B cell (primary cell): ENCODE measurements around the gene ACBD4. TPM values are rescaled to one million over a fixed set of nuclear protein-coding genes. Genes with fewer than 3 reads are reported as not detected.

Source experiments
- ATAC-seq: fragments of 200-7000 bp; cut with Tn5 transposase; one replicate; pipeline ENCODE4 v1.10.0; 2021; ENCODE audit warnings: low read depth, mild to moderate bottlenecking, moderate number of reproducible peaks, moderate library complexity
- CTCF ChIA-PET: fragments of 350-600 bp; sonication (Branson Sonifier 250); formaldehyde crosslinking; loops from one replicate; lab custom pipeline; 2021; ENCODE audit warnings: antibody characterized with exemption, inconsistent platforms; lab: Charles Lee
- POLR2A ChIA-PET: fragments of 350-600 bp; sonication (Branson Sonifier 250); formaldehyde crosslinking; loops from one replicate; lab custom pipeline; 2021; ENCODE audit warnings: antibody characterized with exemption; lab: Charles Lee
- DNase-seq: peaks from one replicate; pipeline ENCODE4 v3.0.0; 2013
- H2AFZ ChIP-seq: 2 replicates; pipeline ENCODE4 v1.6.1; 2012; ENCODE audit warnings: mild to moderate bottlenecking, low read depth, low read length; ENCODE audit not compliant: insufficient read depth, poor library complexity, severe bottlenecking
- H3K27ac ChIP-seq, 2 donors: 1 replicate in 1 of 2; 2 replicates in 1 of 2; pipeline ENCODE4 v1.5.1; 2012 to 2013; ENCODE audit warnings: low read length in 2 of 2, mild to moderate bottlenecking in 2 of 2, moderate library complexity in 1 of 2
- H3K27me3 ChIP-seq, 4 experiments: fragments of 200-600 bp in 1 of 4; sonication (generic) in 1 of 4; replicated peaks in 1 of 4; 1 replicate in 2 of 4; 2 replicates in 2 of 4; pipeline versions ENCODE4 v1.6.1 to v1.7.0; 2013 to 2016; ENCODE audit warnings: low read length in 3 of 4, mild to moderate bottlenecking in 2 of 4, mixed read lengths in 1 of 4, moderate library complexity in 1 of 4; ENCODE audit not compliant: insufficient read depth in 4 of 4, control insufficient read depth in 3 of 4; ENCODE audit errors: control extremely low read depth in 1 of 4
- H3K36me3 ChIP-seq, 2 experiments: replicated peaks in 1 of 2; 1 replicate in 1 of 2; 2 replicates in 1 of 2; pipeline versions ENCODE4 v1.6.1 to v1.7.1; 2013; ENCODE audit warnings: low read length in 1 of 2; ENCODE audit not compliant: insufficient read depth in 2 of 2, control insufficient read depth in 1 of 2; ENCODE audit errors: control extremely low read depth in 1 of 2, extremely low read depth in 1 of 2
- H3K4me1 ChIP-seq, 2 donors: fragments of 200-600 bp in 1 of 2; sonication (generic) in 1 of 2; 1 replicate in 1 of 2; 2 replicates in 1 of 2; pipeline versions ENCODE4 v1.5.1 to v1.6.1; 2013 to 2017; ENCODE audit warnings: low read length in 2 of 2; ENCODE audit not compliant: control insufficient read depth in 2 of 2, insufficient read depth in 2 of 2
- H3K4me2 ChIP-seq: replicated peaks from 2 replicates; pipeline ENCODE3; 2012; ENCODE audit warnings: mild to moderate bottlenecking, low read depth, low read length; ENCODE audit not compliant: poor library complexity, severe bottlenecking
- H3K4me3 ChIP-seq, 5 experiments: fragments of 200-600 bp in 1 of 5; sonication (generic) in 1 of 5; 1 replicate in 3 of 5; 2 replicates in 2 of 5; pipeline versions ENCODE4 v1.5.1 to v1.7.0; 2011 to 2016; ENCODE audit warnings: low read length in 4 of 5, mild to moderate bottlenecking in 4 of 5, low read depth in 2 of 5, control low read depth in 1 of 5, moderate library complexity in 1 of 5; ENCODE audit not compliant: insufficient read depth in 1 of 5; ENCODE audit errors: control extremely low read depth in 1 of 5, extremely low read depth in 1 of 5
- H3K79me2 ChIP-seq: fragments of 200-600 bp; sonication (generic); one replicate; pipeline ENCODE4 v1.6.0; 2016; ENCODE audit warnings: low read length; ENCODE audit not compliant: control insufficient read depth, insufficient read depth
- H3K9ac ChIP-seq: fragments of 200-600 bp; sonication (generic); 2 replicates; pipeline ENCODE4 v1.6.1; 2017; ENCODE audit warnings: mild to moderate bottlenecking, low read length, moderate library complexity
- H3K9me3 ChIP-seq, 3 donors: one replicate each; pipeline versions ENCODE4 v1.6.1 to v1.7.1; 2013; ENCODE audit warnings: low read length in 2 of 3; ENCODE audit not compliant: control insufficient read depth in 2 of 3, insufficient read depth in 1 of 3; ENCODE audit errors: control extremely low read depth in 1 of 3
- H4K20me1 ChIP-seq: 2 replicates; pipeline ENCODE4 v1.6.0; 2012; ENCODE audit warnings: mild to moderate bottlenecking, low read length; ENCODE audit not compliant: insufficient read depth, control insufficient read depth, poor library complexity, severe bottlenecking
- H3K27ac Mint-ChIP-seq: one replicate; pipeline ENCODE4 v1.8.0; 2021; ENCODE audit warnings: mixed read lengths
- H3K27me3 Mint-ChIP-seq: one replicate; pipeline ENCODE4 v1.8.0; 2021; ENCODE audit warnings: mixed read lengths
- H3K4me1 Mint-ChIP-seq: one replicate; pipeline ENCODE4 v1.8.0; 2021; ENCODE audit warnings: mixed read lengths
- H3K4me3 Mint-ChIP-seq: one replicate; pipeline ENCODE4 v1.8.0; 2021; ENCODE audit warnings: mixed read lengths
- H3K9me3 Mint-ChIP-seq: one replicate; pipeline ENCODE4 v1.8.0; 2022; ENCODE audit warnings: mixed read lengths; ENCODE audit not compliant: insufficient read depth
- CTCF ChIP-seq: fragments of 200-600 bp; IDR thresholded peaks from one replicate; pipeline ENCODE4 v1.8.0; 2022; ENCODE audit warnings: antibody characterized with exemption, mild to moderate bottlenecking
- EZH2 ChIP-seq: IDR thresholded peaks from 2 replicates; pipeline ENCODE4 v1.6.1; 2012; ENCODE audit warnings: borderline replicate concordance, low read depth, mild to moderate bottlenecking, moderate library complexity, low read length; ENCODE audit not compliant: insufficient read depth, poor library complexity, severe bottlenecking
- WGBS: methylation state at CpG from one replicate; pipeline ENCODE4 v1.1.5; 2013; ENCODE audit warnings: missing lambda C conversion rate; ENCODE audit not compliant: insufficient coverage; 5-methylcytosine and 5-hydroxymethylcytosine counted together
- intact Hi-C: fragments of 100-400 bp; cut with micrococcal nuclease; formaldehyde crosslinking; loops from one replicate; pipeline ENCODE4 v1.10.0; 2022
- polyA plus RNA-seq: library from polyadenylated mRNA; depleted of rRNA; stranded (reverse); fragments of >200 nt; gene quantifications from 2 replicates; pipeline ENCODE4 v1.2.3, GENCODE V29; 2012
- total RNA-seq, 2 donors: library from RNA; stranded (reverse); fragments of 120-200 nt in 1 of 2; gene quantifications; 1 replicate in 1 of 2; 2 replicates in 1 of 2; pipeline versions ENCODE4 v1.2.3 to v1.2.4, GENCODE V29; 2013 to 2022

ACBD4 gene
- total and polyA plus RNA-seq, 2 donors (not counting 1 experiment from before 2014, with no cell fraction given), result 36.8 to 39.4 TPM

- WGBS, result under 1% methylated on average over 41 of the region's 53 CpGs
Observed at GRCh38 chr17:45161288-45162024, 26.0 kb downstream of the ACBD4 start, which contains the start of gene HEXIM2. Gene HEXIM2, plus strand, starts transcription at chr17:45161875. Its CDS starts 919 bp downstream, at chr17:45162794.

More at GRCh38 chr17:45161288-45162024, 26.0 kb downstream of the ACBD4 start, which contains the start of gene HEXIM2:
- Mint-ChIP-seq H3K27me3 (no peaks in the 10 kb centered on the region), H3K4me3 (peak within 1 kb of the TSS; percentile 95), H3K4me1 (peaks cover 35% of the 10 kb centered on the region), H3K27ac (peak within 1 kb of the TSS; percentile 97), H3K9me3 (no peaks in the 10 kb centered on the region)
- H2AFZ ChIP-seq, result peak within 1 kb of the TSS; percentile 76
- ChIA-PET POLR2A (interaction anchor here (0.6 to 6.9 kb wide), 12 partner anchors 11 to 330 kb away, joined by 3 to 246 read pairs (median 6); partner anchors contain the start of genes ACBD4, HEXIM1, MAP3K14 and NMT1), CTCF (interaction anchor here (0.6 to 10.5 kb wide), 13 partner anchors 11 to 1344 kb away, joined by 3 to 198 read pairs (median 3); partner anchors contain the start of genes ACBD4 and HEXIM1)
- peak within 1 kb of the TSS; percentile 64 to 98 (median 92) for H3K4me3 ChIP-seq
- peaks cover 19 to 28% of the 10 kb centered on the region in 2 donors for H3K4me1 ChIP-seq
- peak within 1 kb of the TSS; percentile 82 for H3K4me2 ChIP-seq
- peak within 1 kb of the TSS; percentile 91 for H3K9ac ChIP-seq
- peaks cover 55% of the 10 kb centered on the region for H3K79me2 ChIP-seq
- ATAC-seq, result peak; percentile 93
- DNase-seq, result peak; percentile 100
- H4K20me1 ChIP-seq, result no peaks in the 10 kb centered on the region
- peak within 1 kb of the TSS; percentile 98 for H3K27ac ChIP-seq
- H3K27me3 ChIP-seq, result no peaks in the 10 kb centered on the region
- TF ChIP-seq EZH2, result no peak
- no peak for TF ChIP-seq CTCF
- intact Hi-C loops, result loop anchor here (1.0 kb wide), 6 partner anchors 11 to 156 kb away; partner anchors contain the start of genes ACBD4, HEXIM1, MAP3K14 and NMT1
- peaks cover 0 to 5% of the 10 kb centered on the region in 2 experiments for H3K36me3 ChIP-seq
- H3K9me3 ChIP-seq, result no peaks in the 10 kb centered on the region
